ENCODE measurements around the gene RBM43. TPM values are rescaled to one million over a fixed set of nuclear protein-coding genes. Genes with fewer than 3 reads are reported as not detected.
"Not testable (repeated sequence)": the region's sequence is repeated elsewhere in the genome, so short reads cannot be mapped to it uniquely, and the experiment has no call there.

RBM43 gene
- total RNA-seq, 1 donor from 2014 or later, result 2.5 TPM

DNA sequence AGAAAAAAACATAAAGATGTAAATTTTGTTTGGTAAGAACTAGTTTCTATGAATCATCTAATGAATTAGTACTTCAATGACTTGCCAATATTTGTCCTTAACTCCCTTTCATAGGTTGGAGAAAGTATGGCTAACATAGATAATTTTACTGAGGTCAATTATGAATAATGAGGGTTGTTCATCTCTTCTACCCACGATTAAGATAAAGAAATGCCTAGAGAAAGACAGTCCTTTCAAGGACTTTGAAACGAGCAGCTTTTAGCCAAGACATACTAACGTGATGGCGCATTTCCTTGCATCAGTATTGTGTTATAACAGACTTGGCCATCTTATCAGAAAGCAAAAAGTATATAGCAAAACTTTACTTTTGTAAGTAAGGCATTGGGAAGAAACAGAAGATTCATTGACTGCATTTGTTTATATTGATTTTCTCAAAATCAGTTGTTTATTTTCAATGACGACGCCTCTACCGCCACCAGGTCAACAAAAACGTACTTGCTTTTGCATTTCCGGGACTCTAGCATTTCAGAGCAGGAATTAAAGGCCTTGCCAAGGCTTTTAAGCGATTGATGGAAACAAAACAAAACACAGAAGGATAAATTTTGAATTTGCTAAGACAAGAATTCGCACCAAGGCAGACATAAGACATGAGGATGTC, 961 bp downstream of the RBM43 start:
- Mint-ChIP-seq H3K9me3 (no peaks in the 10 kb centered on the region), H3K4me3 (peak overlapping the region; percentile 95), H3K4me1 (peaks cover 28% of the 10 kb centered on the region), H3K27me3 (peaks cover 2% of the 10 kb centered on the region), H3K27ac (peak overlapping the region; percentile 99), H3K36me3 (ENCODE audit: low read depth) (peaks cover 4% of the 10 kb centered on the region)
- intact Hi-C loops (cut with micrococcal nuclease), result loop anchor here (1.0 to 10.0 kb wide), 4 partner anchors 29 to 374 kb away; partner anchors contain the start of gene NMI
- DNase-seq, result no peak

DNA sequence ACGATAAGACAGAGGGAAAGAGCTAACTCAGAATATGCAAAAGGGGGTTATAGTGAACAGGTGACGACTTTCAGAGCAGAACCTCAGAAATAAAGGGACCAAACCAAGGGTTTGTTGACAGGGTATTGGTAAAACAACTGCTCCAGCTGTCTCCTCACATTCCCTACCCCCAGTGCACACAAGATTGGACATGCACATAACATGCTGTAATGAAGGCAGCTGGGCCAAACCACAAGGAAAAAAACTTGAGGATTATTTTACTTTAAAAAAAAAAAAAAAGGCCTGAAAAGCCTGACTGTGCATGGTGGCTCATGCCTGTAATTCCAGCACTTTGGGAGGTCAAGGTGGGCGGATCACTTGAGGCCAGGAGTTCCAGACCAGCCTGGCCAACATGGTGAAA, 3.5 kb downstream of the RBM43 start:
- Mint-ChIP-seq H3K4me1 (peaks cover 28% of the 10 kb centered on the region), H3K4me3 (no peak overlapping the region), H3K27me3 (no peaks in the 10 kb centered on the region), H3K9me3 (no peaks in the 10 kb centered on the region), H3K27ac (no peak overlapping the region), H3K36me3 (ENCODE audit: low read depth) (peaks cover 13% of the 10 kb centered on the region)
- intact Hi-C loops (cut with micrococcal nuclease), result no loop called here
- DNase-seq, result no peak

DNA sequence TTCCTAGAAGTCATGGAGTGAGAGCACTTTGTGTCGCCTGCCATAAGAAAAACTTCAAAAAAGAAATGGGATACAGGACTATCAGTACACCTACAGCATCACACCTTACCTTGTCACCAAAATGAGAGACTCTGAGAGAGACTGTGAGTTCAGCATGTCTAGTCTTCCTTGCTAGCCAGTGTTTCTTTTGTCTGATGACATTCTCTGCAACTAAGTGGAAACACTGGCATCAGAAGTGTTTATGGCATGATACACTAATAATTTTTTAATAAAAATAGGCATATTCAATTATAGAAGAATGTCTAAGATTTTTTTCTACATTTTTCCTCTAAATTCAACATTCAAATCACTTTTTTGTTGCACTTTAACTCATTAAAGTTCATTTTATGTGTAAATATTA, 9.0 kb downstream of the RBM43 start:
- H3K36me3 Mint-ChIP-seq (ENCODE audit: low read depth), result peaks cover 53% of the 10 kb centered on the region
- no peaks in the 10 kb centered on the region for H3K27me3 Mint-ChIP-seq
- no peak for DNase-seq
- H3K4me1 Mint-ChIP-seq, result peaks cover 3% of the 10 kb centered on the region
- intact Hi-C loops (cut with micrococcal nuclease), result no loop called here
- H3K9me3 Mint-ChIP-seq, result peaks cover 11% of the 10 kb centered on the region
- H3K4me3 Mint-ChIP-seq, result no peak overlapping the region
- H3K27ac Mint-ChIP-seq, result no peak overlapping the region

DNA sequence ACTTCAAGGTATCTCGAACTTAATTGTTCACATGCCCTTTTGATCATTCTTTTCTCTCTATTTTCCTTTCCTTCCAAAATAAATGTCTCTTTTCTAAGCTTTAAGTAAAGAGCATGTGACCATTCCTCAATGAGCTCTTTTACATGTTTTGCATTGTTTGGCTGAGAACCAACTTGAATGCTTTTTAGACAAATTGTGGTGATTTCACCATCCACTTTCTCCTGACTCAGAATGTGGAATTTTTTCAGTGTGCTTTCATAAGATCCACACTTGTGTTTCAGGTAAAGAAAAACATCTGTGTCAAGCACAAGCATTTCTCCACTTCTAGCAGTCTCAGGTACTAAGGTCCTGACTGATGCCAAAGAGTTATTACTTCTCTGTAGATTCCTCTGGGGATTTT, 10.7 kb downstream of the RBM43 start:
- Mint-ChIP-seq H3K27me3 (no peaks in the 10 kb centered on the region), H3K4me1 (no peaks in the 10 kb centered on the region), H3K36me3 (ENCODE audit: low read depth) (peaks cover 53% of the 10 kb centered on the region), H3K27ac (no peak overlapping the region), H3K4me3 (no peak overlapping the region), H3K9me3 (peaks cover 11% of the 10 kb centered on the region)
- intact Hi-C loops (cut with micrococcal nuclease), result no loop called here
- no peak for DNase-seq

DNA sequence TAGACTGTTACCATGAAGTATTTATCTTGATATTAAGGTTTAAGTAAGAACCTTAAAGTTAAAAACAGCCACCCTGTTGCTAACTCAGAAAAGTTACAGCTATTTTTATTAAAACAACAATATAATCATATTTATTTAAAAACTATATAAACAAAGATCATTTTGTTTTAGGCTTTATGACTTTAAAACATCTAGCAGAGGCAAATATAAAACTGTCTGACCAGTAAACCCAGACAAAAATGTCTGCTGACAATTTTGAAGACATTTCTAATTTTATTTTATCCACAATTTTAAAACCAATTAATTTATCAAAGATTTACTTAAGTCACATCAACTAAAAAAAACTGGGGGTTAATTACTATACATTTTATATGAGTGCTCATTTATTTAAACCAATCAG, 14.2 kb downstream of the RBM43 start:
- H3K36me3 Mint-ChIP-seq (ENCODE audit: low read depth), result peaks cover 41% of the 10 kb centered on the region
- H3K27ac Mint-ChIP-seq, result no peak overlapping the region
- no peak overlapping the region for H3K4me3 Mint-ChIP-seq
- intact Hi-C loops (cut with micrococcal nuclease), result no loop called here
- H3K9me3 Mint-ChIP-seq, result peaks cover 11% of the 10 kb centered on the region
- H3K27me3 Mint-ChIP-seq, result no peaks in the 10 kb centered on the region
- no peaks in the 10 kb centered on the region for H3K4me1 Mint-ChIP-seq
- DNase-seq, result no peak

DNA sequence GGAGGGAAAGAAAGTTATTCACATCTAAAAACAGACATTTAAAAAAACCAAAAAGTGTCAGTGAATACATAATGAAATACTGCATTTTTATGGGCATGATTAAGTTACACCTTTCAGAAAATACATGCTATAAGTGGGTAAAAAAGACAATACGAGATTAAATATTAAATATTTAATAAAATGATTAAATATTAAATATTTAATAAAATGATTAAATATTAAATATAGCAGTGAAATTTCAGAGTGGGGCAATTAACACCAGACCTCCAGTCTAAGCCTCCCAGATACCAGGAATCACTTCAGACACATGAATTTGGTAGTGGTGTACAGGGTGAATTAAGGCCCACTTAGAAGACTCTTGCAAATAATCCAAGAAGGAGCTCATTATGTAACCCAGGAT, 15.5 kb downstream of the RBM43 start:
- intact Hi-C loops (cut with micrococcal nuclease), result no loop called here
- DNase-seq, result no peak
- H3K4me3 Mint-ChIP-seq, result no peak overlapping the region
- peaks cover 29% of the 10 kb centered on the region for H3K36me3 Mint-ChIP-seq (ENCODE audit: low read depth)
- no peak overlapping the region for H3K27ac Mint-ChIP-seq
- peaks cover 11% of the 10 kb centered on the region for H3K9me3 Mint-ChIP-seq
- H3K4me1 Mint-ChIP-seq, result no peaks in the 10 kb centered on the region
- H3K27me3 Mint-ChIP-seq, result peaks cover 4% of the 10 kb centered on the region

DNA sequence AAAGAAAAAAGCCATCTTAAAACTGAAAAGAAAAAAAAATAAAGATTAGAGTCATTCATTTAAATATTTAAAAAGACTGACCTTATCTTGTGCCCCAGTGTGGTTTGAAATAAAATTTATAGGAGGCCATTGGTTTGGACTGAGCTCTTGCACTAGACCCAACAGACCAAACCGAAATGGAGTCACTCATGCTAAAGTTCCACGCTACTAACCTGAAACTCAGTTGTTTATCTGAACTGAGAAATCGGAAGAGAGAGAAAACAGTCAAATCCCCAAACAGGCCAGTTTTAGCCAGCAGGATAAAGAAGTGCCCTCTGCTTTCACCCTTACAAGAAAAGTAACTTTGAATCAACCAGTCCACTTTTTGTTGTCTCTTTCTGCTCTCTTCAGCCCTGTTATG, 18.2 kb downstream of the RBM43 start:
- Mint-ChIP-seq H3K4me1 (no peaks in the 10 kb centered on the region), H3K27ac (no peak overlapping the region), H3K4me3 (no peak overlapping the region), H3K36me3 (ENCODE audit: low read depth) (peaks cover 7% of the 10 kb centered on the region), H3K27me3 (peaks cover 10% of the 10 kb centered on the region), H3K9me3 (peaks cover 5% of the 10 kb centered on the region)
- no peak for DNase-seq
- intact Hi-C loops (cut with micrococcal nuclease), result no loop called here

DNA sequence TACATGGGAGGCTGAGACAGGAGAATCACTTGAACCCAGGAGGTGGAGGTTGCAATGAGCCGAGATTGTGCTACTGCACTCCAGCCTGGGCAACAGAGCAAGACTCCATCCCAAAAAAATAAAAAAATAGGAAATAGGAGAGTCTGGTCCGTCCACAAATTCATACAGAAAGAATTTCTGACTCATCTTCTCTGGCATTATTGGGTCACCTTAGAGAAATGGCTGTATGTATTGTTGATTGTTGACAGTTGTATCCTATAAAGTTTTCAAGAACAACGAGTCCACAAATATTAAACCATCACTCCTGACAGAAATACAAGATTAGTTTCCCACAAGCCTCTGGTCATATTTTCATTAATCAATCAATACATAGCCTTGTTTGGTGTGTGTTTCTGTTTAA, 20.4 kb downstream of the RBM43 start:
- Mint-ChIP-seq H3K27me3 (peaks cover 10% of the 10 kb centered on the region), H3K36me3 (ENCODE audit: low read depth) (peaks cover 2% of the 10 kb centered on the region), H3K4me1 (no peaks in the 10 kb centered on the region), H3K4me3 (no peak overlapping the region), H3K27ac (no peak overlapping the region), H3K9me3 (no peaks in the 10 kb centered on the region)
- intact Hi-C loops (cut with micrococcal nuclease), result no loop called here
- DNase-seq, result no peak

DNA sequence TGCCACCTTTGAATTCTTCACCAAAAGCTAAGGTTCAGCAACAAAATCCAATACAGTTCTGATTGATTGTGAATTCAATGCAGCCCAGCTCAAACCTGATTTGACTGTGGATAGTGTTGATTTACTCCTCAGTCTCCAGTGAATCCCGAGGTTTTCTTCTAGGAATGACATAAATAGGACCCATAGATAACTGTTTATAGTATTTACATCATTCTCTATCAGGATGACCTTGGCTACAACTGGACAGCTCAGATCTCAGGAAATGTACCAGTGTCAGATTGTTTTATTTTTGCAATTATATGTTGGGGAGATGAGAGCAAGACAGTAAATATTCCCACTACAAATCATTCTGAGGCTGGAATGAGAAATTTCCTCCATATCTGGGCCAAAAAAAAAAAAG, 21.2 kb downstream of the RBM43 start:
- Mint-ChIP-seq H3K4me1 (no peaks in the 10 kb centered on the region), H3K36me3 (ENCODE audit: low read depth) (peaks cover 2% of the 10 kb centered on the region), H3K4me3 (no peak overlapping the region), H3K9me3 (no peaks in the 10 kb centered on the region), H3K27me3 (peaks cover 13% of the 10 kb centered on the region), H3K27ac (no peak overlapping the region)
- no peak for DNase-seq
- intact Hi-C loops (cut with micrococcal nuclease), result no loop called here

DNA sequence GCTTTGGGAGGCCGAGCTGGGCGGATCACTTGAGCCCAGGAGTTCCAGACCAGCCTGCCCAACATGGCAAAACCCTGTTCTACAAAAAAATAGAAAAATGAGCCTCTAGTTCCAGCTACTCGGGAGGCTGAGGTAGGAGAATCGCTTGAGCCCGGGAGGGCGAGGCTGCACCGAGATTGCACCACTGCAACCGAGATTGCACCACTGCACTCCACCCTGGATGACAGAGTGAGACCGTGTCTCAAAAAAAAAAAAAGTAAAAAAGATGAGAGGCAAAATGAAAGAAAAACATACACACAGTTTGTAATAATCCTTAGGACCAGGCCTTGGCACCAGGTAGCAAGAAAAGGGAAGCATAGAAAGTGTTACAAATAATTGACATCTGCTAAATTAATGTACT, 22.0 kb downstream of the RBM43 start:
- Mint-ChIP-seq H3K4me3 (no peak overlapping the region), H3K27ac (no peak overlapping the region), H3K9me3 (no peaks in the 10 kb centered on the region), H3K4me1 (no peaks in the 10 kb centered on the region), H3K27me3 (peaks cover 13% of the 10 kb centered on the region), H3K36me3 (ENCODE audit: low read depth) (no peaks in the 10 kb centered on the region)
- DNase-seq, result no peak
- intact Hi-C loops (cut with micrococcal nuclease), result loop anchor here (2.0 kb wide), 1 partner anchor 1643 kb away; no protein-coding TSS in a partner anchor

DNA sequence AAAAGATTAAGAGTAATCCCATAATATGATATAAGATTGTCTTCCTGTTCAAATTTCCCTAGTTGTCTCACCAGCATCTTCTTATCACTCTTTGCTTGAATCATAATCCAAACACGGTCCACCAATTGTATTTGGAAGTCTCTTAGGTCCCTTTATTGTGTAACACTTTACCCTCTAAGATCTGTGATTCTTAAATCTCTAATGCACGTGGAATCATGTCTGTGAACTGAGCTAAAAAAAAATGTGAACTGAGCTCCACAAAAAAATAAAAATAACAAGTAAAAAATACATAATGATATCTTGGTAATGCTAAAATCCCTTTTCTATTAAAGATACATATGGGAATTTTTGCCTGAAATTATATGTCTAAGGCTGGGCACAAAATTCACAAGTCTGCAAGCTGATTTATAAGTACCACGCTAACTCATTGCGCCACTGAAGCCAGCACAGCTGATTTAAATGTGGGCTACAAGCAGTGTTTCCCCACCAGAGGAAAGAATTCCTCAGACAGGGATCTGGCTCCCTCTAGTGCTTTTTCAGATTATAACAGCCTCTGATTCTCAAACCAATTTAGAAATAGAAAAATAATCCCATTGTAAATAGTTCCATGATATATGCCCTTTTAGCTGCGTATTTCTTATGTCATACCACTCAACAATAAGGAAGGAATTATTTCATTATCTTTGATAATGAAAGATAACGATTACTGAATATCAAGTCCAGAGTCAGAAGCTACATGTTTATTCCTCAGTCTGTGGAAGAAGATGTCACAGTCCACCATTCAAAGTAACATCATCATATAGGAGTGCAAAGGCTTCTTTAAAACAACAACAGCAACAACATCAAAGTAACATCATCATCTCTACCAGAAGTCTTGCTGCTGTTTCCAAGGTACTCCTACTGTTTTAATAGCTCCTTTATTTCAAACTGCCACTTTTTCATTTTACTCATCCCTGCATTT, 22.9 kb downstream of the RBM43 start:
- Mint-ChIP-seq H3K27ac (no peak overlapping the region), H3K9me3 (no peaks in the 10 kb centered on the region), H3K36me3 (ENCODE audit: low read depth) (no peaks in the 10 kb centered on the region), H3K4me3 (no peak overlapping the region), H3K4me1 (no peaks in the 10 kb centered on the region), H3K27me3 (peaks cover 13% of the 10 kb centered on the region)
- peak; percentile 77 for DNase-seq
- intact Hi-C loops (cut with micrococcal nuclease), result loop anchor here (2.0 kb wide), 1 partner anchor 1642 kb away; no protein-coding TSS in a partner anchor

DNA sequence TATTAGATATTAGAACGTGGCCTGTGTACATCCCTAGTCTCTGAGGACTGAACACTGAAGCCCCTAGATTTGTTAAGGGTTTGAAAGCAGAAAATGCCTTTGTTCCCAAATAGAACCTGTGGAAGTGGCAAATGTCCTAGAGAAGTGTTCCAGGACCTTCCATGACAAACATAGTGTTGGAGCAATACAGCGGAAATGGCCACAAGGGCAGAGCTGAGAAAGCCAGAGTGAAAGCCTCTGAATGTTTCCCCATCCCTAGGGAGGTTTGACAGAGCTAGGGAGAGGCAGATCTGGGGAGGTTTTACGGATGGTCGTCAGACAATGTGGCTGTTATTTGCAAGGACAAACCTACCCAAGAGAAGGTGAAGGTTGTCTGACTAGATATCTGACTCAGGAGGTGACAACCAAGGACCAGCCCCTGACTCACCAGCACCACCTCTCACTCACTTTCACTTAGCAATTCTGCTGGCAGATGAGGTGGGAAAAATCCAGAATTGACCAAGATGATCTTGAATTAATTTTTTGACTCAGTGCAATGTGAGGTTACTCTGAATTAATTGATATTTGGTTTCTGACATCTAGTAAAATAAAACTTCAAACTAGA, 24.1 kb downstream of the RBM43 start:
- H3K27me3 Mint-ChIP-seq, result peaks cover 18% of the 10 kb centered on the region
- DNase-seq, result no peak

DNA sequence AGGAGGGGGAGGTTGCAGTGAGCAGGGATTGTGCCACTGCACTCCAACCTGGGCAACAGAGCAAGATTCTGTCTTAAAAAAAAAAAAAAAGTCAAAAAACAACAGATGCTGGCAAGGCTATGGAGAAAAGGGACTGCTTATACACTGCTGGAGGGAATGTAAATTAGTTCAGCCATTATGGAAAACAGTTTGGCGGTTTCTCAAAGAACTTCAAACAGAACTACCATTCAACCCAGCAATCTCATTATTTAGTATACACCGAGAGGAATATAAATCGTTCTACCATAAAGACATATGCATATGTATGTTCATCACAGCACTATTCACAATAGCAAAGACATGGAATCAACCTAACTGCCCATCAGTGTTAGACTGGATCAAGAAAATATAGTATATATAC, 27.9 kb downstream of the RBM43 start:
- H3K4me1 Mint-ChIP-seq; H3K27ac Mint-ChIP-seq; H3K9me3 Mint-ChIP-seq; H3K36me3 Mint-ChIP-seq (ENCODE audit: low read depth); intact Hi-C loops (cut with micrococcal nuclease); H3K4me3 Mint-ChIP-seq; DNase-seq: not testable (repeated sequence)
- H3K27me3 Mint-ChIP-seq, result peaks cover 31% of the 10 kb centered on the region

More for the DNA sequence above, 24.1 kb downstream of the RBM43 start:
- Mint-ChIP-seq H3K4me1 (no peaks in the 10 kb centered on the region), H3K9me3 (no peaks in the 10 kb centered on the region), H3K4me3 (no peak overlapping the region), H3K36me3 (ENCODE audit: low read depth) (no peaks in the 10 kb centered on the region), H3K27ac (no peak overlapping the region)
- intact Hi-C loops (cut with micrococcal nuclease), result loop anchor here (2.0 kb wide), 1 partner anchor 1641 kb away; no protein-coding TSS in a partner anchor

DNA sequence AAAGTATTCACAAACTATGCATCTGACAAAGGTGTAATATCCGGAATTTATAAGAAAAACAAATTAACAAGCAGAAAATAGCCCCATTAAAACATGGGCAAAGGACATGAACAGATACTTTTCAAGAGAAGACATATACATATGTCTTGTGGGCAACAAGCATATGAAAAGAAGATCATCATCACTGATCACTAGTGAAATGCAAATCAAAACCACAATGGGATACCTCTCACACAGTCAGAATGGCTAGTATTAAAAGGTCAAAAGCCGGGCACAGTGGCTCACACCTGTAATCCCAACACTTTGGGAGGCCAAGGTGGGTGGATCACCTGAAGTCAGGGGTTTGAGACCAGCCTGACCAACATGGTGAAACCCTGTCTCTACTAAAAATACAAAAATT, 28.4 kb downstream of the RBM43 start:
- intact Hi-C loops (cut with micrococcal nuclease); DNase-seq; H3K27ac Mint-ChIP-seq; H3K4me1 Mint-ChIP-seq; H3K9me3 Mint-ChIP-seq; H3K36me3 Mint-ChIP-seq (ENCODE audit: low read depth); H3K4me3 Mint-ChIP-seq: not testable (repeated sequence)
- H3K27me3 Mint-ChIP-seq, result peaks cover 33% of the 10 kb centered on the region
